ENCODE data around the gene SLFN11.
A peak's percentile ranks its signal among the peaks of the same experiment; 100 is the strongest.
"Not testable (repeated sequence)": the region's sequence is repeated elsewhere in the genome, so short reads cannot be mapped to it uniquely, and the experiment has no call there.

The SLFN11 gene

GRCh38 chr17:35373534-35373983 lies at the start of gene SLFN11:
TSS of gene SLFN11 (minus strand) at chr17:35373621. CDS start at chr17:35363807, 9,814 bp downstream.
- peak; percentile 90 for DNase-seq

DNA sequence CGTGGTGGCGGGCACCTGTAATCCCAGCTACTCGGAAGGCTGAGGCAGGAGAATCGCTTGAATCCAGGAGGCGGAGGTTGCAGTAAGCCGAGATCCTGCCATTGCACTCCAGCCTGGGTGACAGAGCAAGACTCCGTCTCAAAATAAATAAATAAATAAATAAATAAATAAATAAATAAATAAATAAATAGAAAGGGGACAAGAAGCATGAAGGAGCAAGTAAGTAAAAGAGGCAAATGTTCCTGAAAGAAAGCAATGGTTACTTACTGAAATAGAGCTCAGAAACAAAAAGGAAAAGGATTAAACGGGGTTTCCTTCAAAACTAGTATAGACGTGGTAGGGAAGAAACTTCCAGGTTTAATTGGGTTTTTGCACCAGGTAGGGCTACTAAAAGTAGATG lies 47.6 kb upstream of the SLFN11 start:
- not testable (repeated sequence) for DNase-seq

- DNase-seq: no peak
Measured at GRCh38 chr17:35416659-35417058, 43.2 kb upstream of the SLFN11 start.

GRCh38 chr17:35414707-35415106 lies 41.3 kb upstream of the SLFN11 start:
- DNase-seq: not testable (repeated sequence)

DNA sequence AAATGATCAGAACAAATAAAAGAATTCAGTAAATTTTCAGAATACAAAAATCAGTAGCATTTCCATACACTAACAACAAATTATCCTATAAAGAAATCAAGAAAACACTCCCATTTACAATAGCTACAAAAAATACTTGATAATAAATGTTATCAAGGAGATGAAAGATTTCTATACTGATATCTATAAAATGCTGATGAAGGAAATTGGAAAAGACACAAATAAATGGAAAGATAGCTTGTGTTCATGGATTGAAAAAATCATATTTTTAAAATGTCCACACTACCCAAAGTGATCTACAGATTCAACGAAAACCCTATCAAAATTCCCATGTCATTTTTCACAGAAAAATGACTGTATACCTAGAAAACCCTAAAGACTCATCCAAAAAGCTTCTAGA lies 40.8 kb upstream of the SLFN11 start:
- no peak for DNase-seq

GRCh38 chr17:35407531-35407930 lies 34.1 kb upstream of the SLFN11 start:
- no peak for DNase-seq

DNA sequence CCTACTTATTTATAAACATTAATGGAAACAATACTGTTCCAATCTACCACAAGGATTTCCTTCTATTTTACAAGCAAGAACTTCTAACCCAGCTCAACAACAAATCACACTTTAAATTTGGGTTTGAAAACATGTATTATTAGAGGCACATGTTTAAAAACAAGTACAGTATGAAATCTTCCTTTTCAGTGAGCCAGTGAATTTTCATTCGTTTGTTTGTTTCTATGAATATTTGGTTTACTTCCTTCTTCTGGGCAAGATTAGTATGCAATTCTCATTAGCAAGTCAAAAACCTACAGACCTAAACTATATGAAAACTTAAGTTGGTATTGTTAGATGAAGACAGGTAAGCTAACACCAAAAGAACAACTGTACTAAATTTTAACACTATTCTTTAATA lies 33.1 kb upstream of the SLFN11 start:
- DNase-seq: no peak

GRCh38 chr17:35404360-35404759 lies 30.9 kb upstream of the SLFN11 start:
- DNase-seq: peak; percentile 3

DNA sequence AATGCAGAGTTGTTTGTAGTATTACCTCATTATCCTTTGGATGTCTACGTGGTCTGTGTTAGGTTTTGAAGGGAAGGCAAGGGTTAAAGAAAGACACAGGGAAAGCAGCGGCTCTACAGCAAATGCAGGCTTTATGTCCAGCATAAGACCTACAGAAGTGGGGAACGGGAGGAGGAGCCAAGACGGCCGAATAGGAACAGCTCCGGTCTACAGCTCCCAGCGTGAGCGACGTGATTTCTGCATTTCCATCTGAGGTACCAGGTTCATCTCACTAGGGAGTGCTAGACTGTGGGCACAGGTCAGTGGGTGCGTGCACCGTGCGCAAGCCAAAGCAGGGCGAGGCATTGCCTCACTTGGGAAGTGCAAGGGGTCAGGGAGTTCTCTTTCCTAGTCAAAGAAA lies 20.4 kb upstream of the SLFN11 start:
- not testable (repeated sequence) for DNase-seq

DNA sequence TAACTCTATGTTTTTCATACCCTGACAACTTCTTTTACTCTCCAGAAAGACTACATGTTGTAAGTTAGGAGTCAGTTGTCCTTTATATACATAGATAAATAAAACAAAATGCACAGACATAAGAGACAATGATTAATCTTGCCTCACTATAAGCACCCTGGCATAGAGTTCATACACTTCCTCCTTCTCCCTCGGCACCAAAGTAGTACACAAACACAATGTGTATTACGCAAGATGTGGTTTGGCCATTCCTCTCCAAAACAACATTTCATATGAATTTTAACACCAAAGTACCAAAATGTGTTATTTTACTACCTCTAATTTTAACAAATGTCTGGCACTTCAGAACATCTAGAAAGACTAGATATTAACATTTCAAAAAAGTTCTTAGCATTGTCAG lies 17.2 kb upstream of the SLFN11 start:
- no peak for DNase-seq

DNA sequence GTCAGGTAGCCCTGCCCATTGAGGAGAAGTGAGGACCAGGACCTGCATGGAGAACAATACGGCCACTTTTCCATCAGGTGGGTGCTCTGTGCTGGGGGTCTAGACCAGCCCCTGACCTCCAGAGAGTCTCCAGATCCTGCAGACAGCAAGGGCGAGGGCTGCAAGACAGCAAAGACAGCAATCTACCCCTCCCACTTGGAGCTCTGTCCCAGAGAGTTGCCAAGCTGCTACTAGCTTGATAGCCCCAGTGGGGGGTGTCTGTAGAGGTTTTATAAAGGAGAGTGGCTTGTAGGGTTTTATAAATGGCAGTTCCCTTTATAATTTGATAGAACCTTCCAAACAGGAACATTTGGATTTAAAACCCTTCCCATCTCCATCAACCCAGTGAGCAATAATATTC lies 16.7 kb upstream of the SLFN11 start:
- DNase-seq: no peak

DNA sequence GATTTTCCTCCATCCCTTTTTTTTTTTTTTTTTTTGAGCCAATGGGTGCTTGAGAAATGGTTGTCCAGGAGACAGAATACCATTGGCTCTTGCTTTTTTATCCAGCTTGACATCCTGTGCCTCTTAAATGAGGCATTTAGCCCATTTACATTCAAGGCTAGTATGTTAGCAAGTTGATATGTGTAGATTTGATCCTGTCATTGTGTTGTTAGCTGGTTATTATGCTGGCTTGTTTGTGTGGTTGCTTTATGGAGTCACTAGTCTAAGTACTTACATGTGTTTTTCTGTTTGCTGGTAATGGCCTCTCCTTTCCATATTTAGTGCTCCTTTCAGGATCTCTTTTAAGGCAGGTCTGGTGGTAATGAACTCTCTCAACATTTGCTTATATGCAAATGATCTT lies 14.1 kb upstream of the SLFN11 start:
- DNase-seq: no peak

DNA sequence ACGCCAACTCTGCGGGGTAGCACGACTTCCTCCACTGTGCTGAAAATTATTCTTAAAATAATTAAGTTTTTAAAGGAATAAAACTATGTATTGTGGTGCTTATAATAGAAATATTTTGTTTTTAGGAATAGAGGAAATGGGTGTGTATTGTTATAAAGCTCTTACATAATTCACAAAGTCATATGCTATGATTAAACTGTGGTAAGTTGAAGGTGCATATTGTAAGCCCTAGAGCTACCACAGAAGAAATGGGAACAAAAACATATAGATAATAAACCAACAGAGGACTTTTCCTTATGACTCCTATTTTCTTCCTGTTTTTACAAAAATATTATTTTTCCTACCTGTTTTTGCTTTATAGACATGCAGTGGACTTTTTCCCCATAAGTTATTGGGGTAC lies 4.3 kb upstream of the SLFN11 start:
- no peak for DNase-seq

DNA sequence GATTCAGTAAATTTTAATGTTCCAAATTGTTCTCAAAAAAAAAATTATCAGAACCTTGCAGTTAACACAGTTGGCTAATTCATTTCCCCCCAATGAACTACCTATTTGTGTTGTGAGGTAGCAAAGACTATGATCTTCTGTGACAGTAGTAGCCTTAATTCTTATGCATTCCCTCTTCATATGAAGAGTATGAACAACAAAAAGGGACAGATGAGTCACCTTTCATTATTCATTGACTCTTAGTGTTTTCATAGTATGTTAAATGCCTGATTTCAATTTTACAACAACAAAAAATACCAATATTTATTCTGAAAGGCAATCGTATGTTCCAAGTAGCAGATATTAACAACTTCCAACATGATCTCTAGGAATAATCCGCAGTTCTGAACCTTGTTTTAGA lies 3.6 kb upstream of the SLFN11 start:
- no peak for DNase-seq

- DNase-seq: no peak
Measured at GRCh38 chr17:35376245-35376644, 2.8 kb upstream of the SLFN11 start.

- DNase-seq: no peak
Measured at GRCh38 chr17:35374766-35375344, 1.4 kb upstream of the SLFN11 start.

GRCh38 chr17:35373984-35374765 lies 754 bp upstream of the SLFN11 start:
- DNase-seq: peak; percentile 62

- DNase-seq: peak; percentile 32
Measured at GRCh38 chr17:35372846-35373533, 431 bp downstream of the SLFN11 start.

- DNase-seq: no peak
Measured at GRCh38 chr17:35371934-35372333, 1.5 kb downstream of the SLFN11 start.

- peak; percentile 64 for DNase-seq
Measured at GRCh38 chr17:35368081-35368830, 5.2 kb downstream of the SLFN11 start.

DNA sequence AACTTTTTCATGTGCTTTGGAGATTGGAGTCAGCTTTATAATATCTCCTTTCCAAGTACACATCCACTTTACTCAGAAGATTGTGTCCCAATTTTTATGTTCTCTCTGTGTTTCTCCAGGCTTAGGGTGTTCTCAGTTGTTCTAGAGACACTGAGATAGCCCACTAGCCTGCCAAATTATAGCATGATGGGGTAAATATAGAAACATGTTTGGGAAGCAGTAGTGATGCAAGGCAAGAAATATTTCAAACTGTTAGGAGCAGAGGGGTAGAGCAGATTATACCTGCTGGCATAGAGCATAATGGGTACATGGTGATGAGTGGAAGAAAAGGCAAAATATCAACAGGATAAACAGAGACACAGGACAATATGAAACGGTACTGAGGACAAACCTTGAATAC lies 12.4 kb downstream of the SLFN11 start:
- no peak for DNase-seq

GRCh38 chr17:35359398-35359797 lies 14.0 kb downstream of the SLFN11 start:
- no peak for DNase-seq

GRCh38 chr17:35352284-35352683 lies 21.1 kb downstream of the SLFN11 start:
- DNase-seq: no peak
